ENCODE data around the gene TCF4. TPM values are rescaled to one million over a fixed set of nuclear protein-coding genes. Genes with fewer than 3 reads are reported as not detected.
A peak's percentile ranks its signal among the peaks of the same experiment; 100 is the strongest.

The TCF4 gene
- total and polyA plus RNA-seq, 2 experiments from 2014 or later: 77.7 to 89.2 TPM

DNA sequence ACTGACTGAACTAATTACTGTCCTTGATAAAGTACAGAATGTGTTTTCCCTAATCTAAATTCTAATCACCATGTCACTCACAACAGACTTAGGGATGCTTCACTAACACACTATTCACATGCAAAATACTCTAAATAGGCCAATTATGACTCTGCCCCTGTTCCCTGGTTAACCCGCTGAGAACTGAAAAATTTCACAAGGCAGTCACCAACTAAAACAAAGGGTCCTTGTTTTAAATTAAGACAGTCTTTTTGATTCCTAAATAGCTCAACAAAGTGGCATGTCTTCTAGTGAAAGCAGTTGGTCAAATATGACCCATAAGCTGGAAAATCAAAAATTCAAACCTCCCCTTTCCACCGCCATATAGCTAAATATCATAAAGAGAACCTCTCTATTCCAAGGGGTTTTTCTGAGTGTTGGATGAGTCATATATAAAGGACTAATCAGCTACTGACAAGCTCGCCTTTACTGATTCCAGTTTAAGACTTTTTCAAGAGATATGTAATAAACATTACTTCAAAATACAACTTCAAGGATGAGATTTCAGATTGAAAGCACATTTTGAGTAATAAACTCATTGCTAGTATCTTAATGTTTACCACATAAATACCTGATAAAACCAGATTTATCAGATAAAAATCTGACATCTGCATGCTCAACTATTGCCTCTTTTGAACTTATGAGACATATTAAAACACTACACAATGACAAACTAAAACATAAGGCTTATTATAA, 235.8 kb downstream of the TCF4 start:
- 0 out of 2 replicates have a peak, but pooled peaks cover 3% of the 10 kb centered on the region for H3K79me2 ChIP-seq (replicated peaks; ENCODE audit: insufficient read depth)
- no peaks in the 10 kb centered on the region for H4K20me1 ChIP-seq (replicated peaks; ENCODE audit: insufficient read depth)
- H3K9me3 Mint-ChIP-seq: no peaks in the 10 kb centered on the region
- H3K36me3 ChIP-seq (ENCODE audit: insufficient read depth): no peaks in the 10 kb centered on the region
- no peaks in the 10 kb centered on the region for H3K36me3 Mint-ChIP-seq (ENCODE audit: low read depth)
- no peak overlapping the region for H3K27ac Mint-ChIP-seq
- H3K4me1 ChIP-seq (ENCODE audit: insufficient read depth): peaks cover 79% of the 10 kb centered on the region
- H3K27me3 Mint-ChIP-seq (ENCODE audit: insufficient read depth, low read depth, poor library complexity): peaks cover 11% of the 10 kb centered on the region
- ATAC-seq: peak; percentile 71
- no peaks in the 10 kb centered on the region for H3K9me2 ChIP-seq (ENCODE audit: insufficient read depth)
- TF ChIP-seq POLR2AphosphoS5 (IDR thresholded peaks at IDR 0.05; ENCODE audit: low read depth) (0 out of 2 replicates have a peak, but pooled peaks have one; percentile 31), EZH2 (IDR thresholded peaks at IDR 0.05; ENCODE audit: low read depth, unreplicated experiment) (no peak), CREB1 (CRISPR knock-in tag; IDR thresholded peaks at IDR 0.05; ENCODE audit: low read depth) (peak; percentile 25; the same call in 1 of the 2 replicates), REST (IDR thresholded peaks at IDR 0.05; ENCODE audit: unreplicated experiment) (no peak), NANOG (IDR thresholded peaks at IDR 0.05; ENCODE audit: borderline replicate concordance) (peak; percentile 93)
- peak overlapping the region; percentile 64 for H3K4me2 ChIP-seq
- peak; percentile 79 for DNase-seq (ENCODE audit: low spot score)
- H3K4me3 ChIP-seq: peak overlapping the region; percentile 1; the same call in 1 of the 2 replicates
- H3K27ac ChIP-seq (ENCODE audit: low read depth): no peak overlapping the region
- H3K27me3 ChIP-seq (ENCODE audit: insufficient read depth): peaks cover 5% of the 10 kb centered on the region; the same call in 1 of the 2 replicates
- H3F3A ChIP-seq (replicated peaks; ENCODE audit: low read depth): no peaks in the 10 kb centered on the region
- no peak overlapping the region for H2AFZ ChIP-seq
- peak overlapping the region; percentile 32; the same call in 2 of the 3 replicates for H3K4me3 Mint-ChIP-seq
- H3K4me1 Mint-ChIP-seq: peaks cover 71% of the 10 kb centered on the region

GRCh38 chr18:55351241-55351691, 236.7 kb downstream of the TCF4 start:
- Histone ChIP-seq H3F3A (replicated peaks; ENCODE audit: low read depth) (no peaks in the 10 kb centered on the region), H4K20me1 (replicated peaks; ENCODE audit: insufficient read depth) (no peaks in the 10 kb centered on the region), H3K4me2 (peak overlapping the region; percentile 42), H3K27ac (ENCODE audit: low read depth) (0 out of 2 replicates have a peak overlapping the region, but pooled peaks have one; percentile 88), H2AFZ (no peak overlapping the region), H3K27me3 (ENCODE audit: insufficient read depth) (peaks cover 5% of the 10 kb centered on the region; the same call in 1 of the 2 replicates), H3K4me1 (ENCODE audit: insufficient read depth) (peaks cover 87% of the 10 kb centered on the region), H3K4me3 (no peak overlapping the region), H3K36me3 (ENCODE audit: insufficient read depth) (no peaks in the 10 kb centered on the region), H3K79me2 (replicated peaks; ENCODE audit: insufficient read depth) (peaks cover 3% of the 10 kb centered on the region; the same call in 1 of the 2 replicates), H3K9me2 (ENCODE audit: insufficient read depth) (no peaks in the 10 kb centered on the region)
- ATAC-seq (peak; percentile 20), DNase-seq (ENCODE audit: low spot score) (no peak)
- Mint-ChIP-seq H3K4me3 (peak overlapping the region; percentile 18), H3K4me1 (peaks cover 78% of the 10 kb centered on the region), H3K9me3 (no peaks in the 10 kb centered on the region), H3K27ac (peak overlapping the region; percentile 4; the same call in 1 of the 2 replicates), H3K36me3 (ENCODE audit: low read depth) (no peaks in the 10 kb centered on the region), H3K27me3 (ENCODE audit: insufficient read depth, low read depth, poor library complexity) (peaks cover 11% of the 10 kb centered on the region)
- TF ChIP-seq ZNF114 (CRISPR knock-in tag; IDR thresholded peaks at IDR 0.05): no peak
- TF ChIP-seq NANOG (IDR thresholded peaks at IDR 0.05; ENCODE audit: borderline replicate concordance): no peak
- TF ChIP-seq EZH2 (IDR thresholded peaks at IDR 0.05; ENCODE audit: low read depth, unreplicated experiment): no peak
- TF ChIP-seq CTCF (conservative IDR thresholded peaks at IDR 0.05; ENCODE audit: low read depth in 2 of 2): no peak

Measured in GM23338 (cell line).